ENCODE measurements around the gene MAST4.
"Not testable (repeated sequence)": the region's sequence is repeated elsewhere in the genome, so short reads cannot be mapped to it uniquely, and the experiment has no call there.

The MAST4 gene

DNA sequence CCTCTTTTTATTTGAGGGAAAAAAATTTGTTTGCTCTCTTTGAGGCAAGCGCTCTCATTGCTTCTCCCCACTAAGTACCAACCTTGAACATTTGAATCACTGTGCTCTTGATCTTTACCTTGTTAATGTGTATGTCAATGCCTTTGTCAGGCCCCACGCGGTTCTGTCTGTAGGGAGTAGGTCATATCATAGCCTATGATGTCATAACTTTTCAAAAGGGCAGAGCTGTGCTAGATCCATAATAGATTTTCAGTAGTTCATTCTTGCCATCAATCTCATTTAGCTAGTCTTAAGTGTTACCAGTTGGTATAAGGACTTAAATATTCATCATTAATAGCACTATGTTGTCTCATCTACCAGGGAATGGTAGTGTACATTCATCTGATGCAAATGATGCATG lies 56.6 kb downstream of the MAST4 start:
- no peak for DNase-seq

DNA sequence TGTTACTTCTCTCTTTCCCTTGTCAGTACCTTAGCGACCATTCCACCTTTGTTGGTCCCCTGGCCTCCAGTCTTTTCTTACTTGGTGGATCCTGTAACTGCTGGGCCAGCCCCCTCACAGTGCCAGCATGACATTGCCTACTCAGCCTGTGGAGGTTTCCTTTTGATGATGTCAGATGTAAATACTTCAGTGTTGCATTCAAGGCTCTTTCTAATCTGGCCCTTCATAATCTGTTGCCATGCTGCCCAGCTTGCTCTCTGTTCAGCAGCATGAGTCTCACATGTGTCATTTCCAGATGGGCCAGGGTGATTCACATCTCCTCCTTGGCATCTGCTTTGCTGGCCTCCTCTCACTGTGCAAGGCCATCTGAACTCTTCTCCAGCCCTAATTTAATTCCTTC lies 57.1 kb downstream of the MAST4 start:
- DNase-seq, result peak; percentile 0

DNA sequence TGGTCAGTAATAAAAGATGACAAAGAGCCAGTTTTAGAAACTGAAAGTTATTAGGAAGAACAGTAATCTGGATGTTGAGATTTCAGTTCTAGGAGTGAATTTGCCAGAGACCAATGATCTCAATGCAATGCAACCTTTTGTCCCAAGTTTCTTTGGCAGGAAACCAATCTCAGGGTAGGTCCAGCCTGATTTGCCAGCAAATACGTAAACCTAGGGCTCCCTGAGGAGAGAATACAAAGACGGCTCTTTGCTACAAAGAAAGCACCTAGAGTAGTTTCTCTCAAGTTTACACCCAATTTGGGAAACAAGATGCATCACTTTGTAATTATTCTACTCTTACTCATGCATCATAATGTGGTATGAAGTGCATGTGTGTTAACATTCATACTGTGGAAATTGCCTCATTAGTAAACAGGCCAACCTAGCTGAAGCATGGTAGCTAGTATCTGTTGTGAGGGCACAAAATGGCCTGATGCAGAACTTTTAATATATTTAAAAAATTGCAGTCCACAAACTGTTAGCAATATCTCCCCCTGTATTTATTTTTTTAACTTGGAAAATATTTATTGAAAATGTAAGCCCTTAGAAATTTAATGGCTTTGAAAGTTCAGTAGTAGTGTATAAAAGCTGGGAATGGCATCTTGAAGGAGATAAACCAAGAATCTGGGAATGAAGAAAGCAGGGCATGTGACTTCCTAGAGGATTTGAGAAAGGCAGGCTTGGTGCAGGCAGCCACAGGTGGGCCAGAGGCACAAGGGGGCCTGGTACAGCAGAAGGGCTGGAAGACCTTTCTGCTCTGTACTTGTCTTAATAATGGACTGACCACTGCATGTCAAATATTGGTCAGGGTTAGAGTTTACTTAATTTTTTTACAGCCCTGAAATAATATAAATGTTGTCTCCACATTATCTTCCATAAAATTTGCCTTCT lies 59.5 kb downstream of the MAST4 start:
- no peak for DNase-seq

GRCh38 chr5:66658516-66658915 lies 62.3 kb downstream of the MAST4 start:
- no peak for DNase-seq

DNA sequence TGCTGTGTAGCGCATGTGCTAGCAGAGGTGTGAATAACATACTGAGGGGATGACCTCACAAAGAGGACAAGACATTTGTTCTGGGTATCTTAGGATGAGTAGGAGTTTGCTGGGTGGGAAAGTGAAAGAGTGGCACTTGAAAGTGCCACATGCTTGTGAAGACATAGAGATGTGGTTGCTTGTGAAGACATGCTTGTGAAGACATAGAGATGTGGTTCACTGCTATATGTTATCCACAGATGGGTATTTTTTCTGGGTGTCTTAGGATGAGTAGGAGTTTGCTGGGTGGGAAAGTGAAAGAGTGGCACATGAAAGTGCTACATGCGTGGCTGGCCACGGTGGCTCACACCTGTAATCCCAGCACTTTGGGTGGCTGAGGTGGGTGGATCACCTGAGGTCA lies 63.6 kb downstream of the MAST4 start:
- DNase-seq, result no peak

DNA sequence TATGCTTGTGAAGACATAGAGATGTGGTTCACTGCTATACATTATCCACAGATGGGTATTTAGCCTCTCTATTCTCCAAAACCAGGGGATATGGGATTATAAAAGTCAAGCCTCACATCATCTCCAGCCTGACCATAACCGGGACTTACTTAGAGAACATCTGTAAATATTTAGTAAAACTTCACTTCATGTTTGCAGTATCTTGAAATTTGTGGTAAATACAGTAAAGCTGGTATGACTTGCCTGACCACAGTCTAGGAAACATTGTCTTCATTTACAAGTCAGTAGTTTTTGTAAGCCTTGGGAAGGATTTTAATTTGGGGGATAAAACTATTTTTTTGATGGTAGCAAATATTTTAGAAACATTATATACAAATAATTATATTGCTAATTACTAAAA lies 64.2 kb downstream of the MAST4 start:
- no peak for DNase-seq

DNA sequence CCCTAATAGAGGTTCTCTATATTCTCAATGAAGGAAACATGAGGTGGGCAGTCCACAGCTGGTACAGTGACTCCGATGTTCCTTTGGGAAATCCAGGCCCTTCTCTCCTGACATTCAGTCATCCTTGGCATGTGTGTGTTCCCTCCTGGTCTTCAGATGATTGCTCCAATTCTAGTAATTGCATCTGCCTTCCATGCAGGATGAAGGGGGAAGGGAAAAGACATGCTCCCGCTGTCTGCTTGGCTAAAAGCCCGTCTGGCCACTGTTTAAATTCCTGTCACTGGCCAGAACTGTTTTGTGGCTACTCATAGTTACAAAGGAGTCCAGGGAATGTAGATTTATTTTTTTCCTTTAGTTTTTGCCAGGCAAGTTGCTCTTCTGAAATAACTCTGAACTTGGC lies 65.0 kb downstream of the MAST4 start:
- DNase-seq, result no peak

- peak; percentile 1 for DNase-seq
Observed at GRCh38 chr5:66666778-66667177, 70.6 kb downstream of the MAST4 start.

GRCh38 chr5:66669086-66669861 lies 73.1 kb downstream of the MAST4 start:
- DNase-seq, result no peak

GRCh38 chr5:66669862-66670195 lies 73.6 kb downstream of the MAST4 start:
- DNase-seq, result no peak

DNA sequence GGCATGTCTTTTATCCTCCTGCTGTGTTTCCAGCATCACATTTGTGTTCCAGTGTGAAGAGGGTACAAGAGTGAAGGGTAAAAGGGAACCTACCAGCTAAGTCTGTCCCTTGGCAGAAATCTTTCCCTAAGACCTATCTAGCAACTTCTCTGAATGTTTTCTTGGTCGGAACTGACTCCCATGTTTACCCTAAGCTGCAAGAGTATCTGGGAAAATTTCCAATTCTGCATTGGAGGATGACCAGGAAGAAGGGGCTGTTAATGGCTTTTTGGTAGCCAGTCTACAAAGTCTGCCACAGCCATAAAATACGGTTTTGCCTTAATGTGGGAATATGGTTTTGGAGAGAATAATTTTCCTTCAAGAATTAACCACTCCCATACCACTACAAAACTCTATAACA lies 75.1 kb downstream of the MAST4 start:
- DNase-seq, result no peak

GRCh38 chr5:66674802-66675201 lies 78.6 kb downstream of the MAST4 start:
- no peak for DNase-seq

- no peak for DNase-seq
Observed at GRCh38 chr5:66675406-66675805, 79.2 kb downstream of the MAST4 start.

- DNase-seq, result no peak
Observed at GRCh38 chr5:66680221-66680620, 84.0 kb downstream of the MAST4 start.

DNA sequence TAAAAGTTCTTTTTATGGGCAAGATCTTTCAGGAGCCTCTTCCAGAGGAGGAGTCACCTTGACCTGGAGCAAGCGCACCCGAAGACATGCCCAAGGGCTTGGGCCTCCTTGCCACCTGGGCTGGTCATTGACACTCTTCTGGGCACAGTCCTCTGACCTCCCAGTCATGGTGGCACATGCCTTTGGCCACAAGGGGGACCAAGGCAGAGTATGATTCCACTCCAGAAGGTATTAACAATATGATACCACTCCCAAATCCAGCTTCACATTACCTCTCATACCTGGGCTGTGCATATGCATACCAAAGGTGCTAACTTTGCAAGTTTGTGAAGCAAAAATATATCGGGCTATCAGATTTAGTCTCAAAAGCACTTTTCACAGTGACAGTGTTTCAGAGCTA lies 84.6 kb downstream of the MAST4 start:
- no peak for DNase-seq

GRCh38 chr5:66684663-66685062 lies 88.5 kb downstream of the MAST4 start:
- DNase-seq, result no peak

DNA sequence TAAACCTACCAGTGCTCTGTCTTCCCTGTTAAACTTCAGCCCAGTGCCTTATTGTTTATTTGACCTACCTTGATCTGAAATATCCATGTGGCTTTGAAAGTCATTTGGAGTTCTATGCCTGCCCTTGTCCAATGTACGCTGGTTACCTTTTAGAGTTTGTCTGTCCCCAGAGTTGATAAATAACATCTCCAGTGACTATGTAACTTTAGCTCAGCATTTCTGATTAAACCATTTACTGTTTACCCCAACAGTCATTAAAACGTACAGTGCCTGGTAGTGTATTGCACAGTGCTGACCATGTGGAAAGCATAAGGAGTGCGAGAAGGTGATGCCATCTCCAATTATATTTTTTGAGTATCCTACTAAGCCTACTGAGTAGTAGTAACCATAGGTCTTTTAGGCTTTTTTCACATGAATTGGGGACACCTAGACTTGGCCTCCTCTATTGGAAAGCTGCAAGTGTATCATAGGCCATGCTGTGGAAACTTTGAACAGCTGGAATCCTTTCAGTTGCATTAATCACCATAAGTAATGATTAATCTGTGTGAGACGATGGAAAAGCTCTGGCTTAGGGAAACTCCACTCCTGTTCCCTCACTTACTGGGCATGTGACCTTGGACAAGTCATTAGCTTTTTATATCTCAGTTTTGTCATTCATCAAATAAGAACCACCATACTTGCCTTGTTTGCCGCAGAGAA lies 93.5 kb downstream of the MAST4 start:
- DNase-seq, result peak; percentile 30

- DNase-seq, result peak; percentile 0
Observed at GRCh38 chr5:66694036-66694435, 97.8 kb downstream of the MAST4 start.

DNA sequence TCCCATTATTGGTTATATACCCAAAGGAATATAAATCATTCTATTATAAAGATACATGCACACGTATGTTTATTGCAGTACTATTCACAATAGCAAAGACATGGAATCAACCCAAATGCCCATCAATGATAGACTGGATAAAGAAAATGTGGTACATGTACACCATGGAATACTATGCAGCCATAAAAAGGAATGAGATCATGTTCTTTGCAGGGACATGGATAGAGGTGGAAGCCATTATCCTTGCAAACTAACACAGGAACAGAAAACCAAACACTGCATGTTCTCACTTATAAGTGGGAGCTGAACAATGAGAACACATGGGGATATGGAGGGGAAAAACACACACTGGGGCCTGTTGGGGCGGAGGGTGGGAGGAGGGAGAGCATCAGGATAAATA lies 99.6 kb downstream of the MAST4 start:
- DNase-seq, result not testable (repeated sequence)

- no peak for DNase-seq
Observed at GRCh38 chr5:66697796-66698564, 101.8 kb downstream of the MAST4 start.

GRCh38 chr5:66701244-66701643 lies 105.1 kb downstream of the MAST4 start:
- DNase-seq, result no peak

- DNase-seq, result no peak
Observed at GRCh38 chr5:66702426-66702825, 106.2 kb downstream of the MAST4 start.
